SK-N-SH (cell line): ENCODE measurements around the gene GALNTL6. TPM values are rescaled to one million over a fixed set of nuclear protein-coding genes. Genes with fewer than 3 reads are reported as not detected.
A peak's percentile ranks its signal among the peaks of the same experiment; 100 is the strongest.

ENCODE experiments used
- CTCF ChIA-PET: fragments of 300-600, 350-600 bp; formaldehyde crosslinking; extraction: SDS; loops from one replicate; lab custom pipeline; 2021; lab: Yijun Ruan, JAX
- POLR2A ChIA-PET: fragments of 350-600 bp; sonication (Branson Sonifier 250); formaldehyde crosslinking; extraction: SDS; loops from one replicate; lab custom pipeline; 2020; ENCODE audit warnings: antibody characterized with exemption, inconsistent platforms; lab: Yijun Ruan, JAX
- DNase-seq: peaks from one replicate; pipeline ENCODE4 v3.0.0; 2012
- H2AFZ ChIP-seq: fragments of 200-600 bp; sonication (generic); 2 replicates; pipeline ENCODE4 v1.8.1; 2016; ENCODE audit warnings: antibody characterized with exemption, mild to moderate bottlenecking, low read depth
- H3F3A ChIP-seq: fragments of 200-600 bp; sonication (generic); replicated peaks from 2 replicates; pipeline ENCODE3; 2016; ENCODE audit warnings: antibody characterized with exemption, mild to moderate bottlenecking; ENCODE audit not compliant: insufficient read depth
- H3K27ac ChIP-seq, 2 experiments: fragments of 200-500 bp in 1 of 2; fragments of 200-600 bp in 1 of 2; sonication (Bioruptor generic) in 1 of 2; sonication (generic), shearing (Covaris generic) in 1 of 2; 2 replicates each; pipeline versions ENCODE4 v1.5.1 to v1.6.1; 2014 to 2016; ENCODE audit warnings: low read depth in 2 of 2, inconsistent platforms in 1 of 2, low read length in 1 of 2, mild to moderate bottlenecking in 1 of 2, mixed read lengths in 1 of 2
- H3K27me3 ChIP-seq: fragments of 200-600 bp; sonication (generic), shearing (Covaris generic); 2 replicates; pipeline ENCODE4 v1.6.1; 2016; ENCODE audit warnings: mixed run types; ENCODE audit not compliant: insufficient read depth
- H3K36me3 ChIP-seq, 2 experiments: fragments of 200-500 bp in 1 of 2; fragments of 200-600 bp in 1 of 2; sonication (Bioruptor generic) in 1 of 2; sonication (generic) in 1 of 2; replicated peaks in 1 of 2; 2 replicates each; pipeline versions ENCODE3 to v1.5.1; 2014 to 2016; ENCODE audit warnings: low read length in 1 of 2, mild to moderate bottlenecking in 1 of 2; ENCODE audit not compliant: insufficient read depth in 2 of 2, control insufficient read depth in 1 of 2
- H3K4me1 ChIP-seq, 2 experiments: fragments of 200-500 bp in 1 of 2; fragments of 200-600 bp in 1 of 2; sonication (Bioruptor generic) in 1 of 2; sonication (generic), shearing (Covaris generic) in 1 of 2; 2 replicates each; pipeline versions ENCODE4 v1.5.1 to v1.6.1; 2014 to 2016; ENCODE audit warnings: low read depth in 1 of 2, low read length in 1 of 2, mixed run types in 1 of 2; ENCODE audit not compliant: insufficient read depth in 2 of 2, control insufficient read depth in 1 of 2
- H3K4me2 ChIP-seq: fragments of 200-600 bp; sonication (generic), shearing (Covaris generic); 2 replicates; pipeline ENCODE4 v1.6.1; 2017; ENCODE audit warnings: mixed run types
- H3K4me3 ChIP-seq, 2 experiments: fragments of 200-500 bp in 1 of 2; fragments of 200-600 bp in 1 of 2; sonication (Bioruptor generic) in 1 of 2; sonication (generic), shearing (Covaris generic) in 1 of 2; 2 replicates each; pipeline versions ENCODE4 v1.5.1 to v1.8.1; 2014 to 2016; ENCODE audit warnings: low read depth in 2 of 2, inconsistent platforms in 1 of 2, low read length in 1 of 2, mild to moderate bottlenecking in 1 of 2, mixed read lengths in 1 of 2, moderate library complexity in 1 of 2
- H3K79me2 ChIP-seq: fragments of 200-600 bp; sonication (generic); 2 replicates; pipeline ENCODE4 v1.8.1; 2017; ENCODE audit warnings: mild to moderate bottlenecking; ENCODE audit not compliant: insufficient read depth
- H3K9ac ChIP-seq: fragments of 200-600 bp; sonication (generic); 2 replicates; pipeline ENCODE4 v1.6.1; 2017; ENCODE audit warnings: mixed run types
- H3K9me2 ChIP-seq: fragments of 200-600 bp; sonication (generic); 2 replicates; pipeline ENCODE4 v1.6.1; 2017; ENCODE audit warnings: mixed run types
- H3K9me3 ChIP-seq: fragments of 200-600 bp; sonication (generic); 2 replicates; pipeline ENCODE4 v1.6.1; 2017; ENCODE audit warnings: mixed run types, mild to moderate bottlenecking, moderate library complexity
- H4K20me1 ChIP-seq: fragments of 200-600 bp; sonication (generic); 2 replicates; pipeline ENCODE4 v1.6.1; 2017; ENCODE audit warnings: mild to moderate bottlenecking, mixed run types; ENCODE audit not compliant: insufficient read depth
- ELF1 ChIP-seq: IDR thresholded peaks from 2 replicates; pipeline ENCODE4 v1.4.0; 2012
- EZH2phosphoT487 ChIP-seq: fragments of 200-600 bp; sonication (generic); IDR thresholded peaks from 2 replicates; pipeline ENCODE4 v1.6.1; 2017; ENCODE audit warnings: low read depth, mixed run types, mild to moderate bottlenecking, antibody characterized with exemption, moderate library complexity, borderline replicate concordance
- FOSL2 ChIP-seq: IDR thresholded peaks from 2 replicates; pipeline ENCODE4 v1.4.0; 2012; ENCODE audit warnings: low read depth, mild to moderate bottlenecking, moderate library complexity, borderline replicate concordance
- FOXJ3 ChIP-seq: sonication (generic); formaldehyde crosslinking; IDR thresholded peaks from 2 replicates; pipeline ENCODE4 v1.5.1; 2020; ENCODE audit warnings: mild to moderate bottlenecking, missing genetic modification reagents
- GABPA ChIP-seq: IDR thresholded peaks from 2 replicates; pipeline ENCODE4 v1.4.0; 2012; ENCODE audit warnings: low read depth, mild to moderate bottlenecking
- GATA2 ChIP-seq: sonication (generic); formaldehyde crosslinking; IDR thresholded peaks from 2 replicates; pipeline ENCODE4 v1.5.0; 2020; ENCODE audit warnings: mild to moderate bottlenecking, missing genetic modification reagents
- JUND ChIP-seq: IDR thresholded peaks from 2 replicates; pipeline ENCODE4 v1.4.0; 2012
- MEF2A ChIP-seq: IDR thresholded peaks from 2 replicates; pipeline ENCODE4 v1.4.0; 2012; ENCODE audit warnings: low read depth, borderline replicate concordance
- NFIC ChIP-seq: IDR thresholded peaks from 2 replicates; pipeline ENCODE4 v1.4.0; 2012; ENCODE audit warnings: borderline replicate concordance
- NRF1 ChIP-seq: IDR thresholded peaks from 2 replicates; pipeline ENCODE4 v1.6.1; 2012; ENCODE audit warnings: low read depth, mild to moderate bottlenecking, low read length
- RCOR1 ChIP-seq: fragments of 150-350 bp; IDR thresholded peaks from 2 replicates; pipeline ENCODE4 v1.6.1; 2017; ENCODE audit warnings: antibody characterized with exemption, low read length
- RFX5 ChIP-seq: IDR thresholded peaks from 2 replicates; pipeline ENCODE4 v1.6.1; 2012; ENCODE audit warnings: mild to moderate bottlenecking, improper control_type of control experiment, low read length
- RXRA ChIP-seq: IDR thresholded peaks from 2 replicates; pipeline ENCODE4 v1.4.0; 2012; ENCODE audit warnings: low read depth, mild to moderate bottlenecking, borderline replicate concordance
- SIN3A ChIP-seq: IDR thresholded peaks from 2 replicates; pipeline ENCODE4 v1.6.1; 2012; ENCODE audit warnings: low read depth, mild to moderate bottlenecking, low read length, moderate library complexity, borderline replicate concordance
- TAF1 ChIP-seq: IDR thresholded peaks from 2 replicates; pipeline ENCODE4 v1.6.1; 2012; ENCODE audit warnings: low read depth, mild to moderate bottlenecking, low read length, moderate library complexity, borderline replicate concordance
- TCF12 ChIP-seq: IDR thresholded peaks from 2 replicates; pipeline ENCODE4 v1.4.0; 2012
- TEAD4 ChIP-seq: IDR thresholded peaks from 2 replicates; pipeline ENCODE4 v1.4.0; 2012; ENCODE audit warnings: mild to moderate bottlenecking, borderline replicate concordance; ENCODE audit not compliant: insufficient read depth
- YY1 ChIP-seq: IDR thresholded peaks from 2 replicates; pipeline ENCODE4 v1.4.0; 2012; ENCODE audit warnings: low read depth, mild to moderate bottlenecking
- WGBS: methylation state at CpG from one replicate; pipeline ENCODE4 v1.1.6; 2017; ENCODE audit warnings: low lambda C conversion rate; 5-methylcytosine and 5-hydroxymethylcytosine counted together
- polyA plus RNA-seq, 3 experiments: library from polyadenylated mRNA; depleted of rRNA; stranded (reverse); fragments of >200 nt; gene quantifications; 2 replicates each; pipeline ENCODE4 v1.2.3, GENCODE V29; 2012
- TF ChIP-seq, protein P1 (sequence below): IDR thresholded peaks from 2 replicates; pipeline ENCODE4 v1.6.1; 2012; ENCODE audit warnings: mild to moderate bottlenecking, low read depth, low read length, moderate library complexity
- TF ChIP-seq, protein P2 (sequence below): fragments of 150-350 bp; IDR thresholded peaks from 2 replicates; pipeline ENCODE4 v1.6.1; 2017; ENCODE audit warnings: antibody characterized with exemption, low read length, low read depth, borderline replicate concordance

GALNTL6 gene
- polyA plus RNA-seq, 1 of the 3 experiments (the other 2 are of a cell fraction), result 0.07 TPM

DNA sequence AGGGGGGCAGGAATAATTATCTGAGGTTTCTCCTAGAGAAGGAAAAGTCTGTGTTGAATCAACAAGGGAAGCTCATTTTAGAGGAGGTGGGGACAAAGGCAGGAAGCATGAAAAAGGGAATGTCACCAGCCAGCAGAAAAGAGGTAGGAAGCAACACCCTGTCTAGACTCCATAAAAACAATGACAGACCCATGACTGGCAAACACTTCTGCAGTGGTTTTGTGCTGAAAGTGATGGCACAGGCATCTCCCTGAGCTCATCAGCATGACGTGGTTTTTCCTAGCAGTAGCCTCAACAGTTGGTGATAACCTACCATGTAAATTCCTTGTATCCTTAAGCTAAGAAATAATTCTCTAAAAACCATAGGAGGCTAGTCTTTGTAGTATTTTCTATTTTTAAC lies 1244.7 kb downstream of the GALNTL6 start:
- Histone ChIP-seq H3K4me3 (no peak overlapping the region), H3K36me3 (no peaks in the 10 kb centered on the region), H4K20me1 (no peaks in the 10 kb centered on the region), H3K27me3 (no peaks in the 10 kb centered on the region), H3K9ac (no peak overlapping the region), H2AFZ (peak overlapping the region; percentile 30; the same call in 1 of the 2 replicates), H3K4me1 (no peaks in the 10 kb centered on the region), H3K27ac (no peak overlapping the region), H3K79me2 (no peaks in the 10 kb centered on the region), H3K4me2 (no peak overlapping the region), H3K9me3 (no peaks in the 10 kb centered on the region), H3F3A (no peaks in the 10 kb centered on the region), H3K9me2 (no peaks in the 10 kb centered on the region)
- 75% methylated on average over 1 of the region's 1 CpG for WGBS
- ChIA-PET POLR2A (no interaction called here), CTCF (interaction anchor here (1.3 to 1.8 kb wide), 3 partner anchors 34 to 243 kb away, joined by 3 to 4 read pairs (median 3); no protein-coding TSS in a partner anchor)
- no peak for TF ChIP-seq NFIC
- TF ChIP-seq RXRA, result no peak
- TF ChIP-seq RFX5, result no peak
- no peak for TF ChIP-seq TCF12
- TF ChIP-seq ELF1, result no peak
- TF ChIP-seq, protein P1, sequence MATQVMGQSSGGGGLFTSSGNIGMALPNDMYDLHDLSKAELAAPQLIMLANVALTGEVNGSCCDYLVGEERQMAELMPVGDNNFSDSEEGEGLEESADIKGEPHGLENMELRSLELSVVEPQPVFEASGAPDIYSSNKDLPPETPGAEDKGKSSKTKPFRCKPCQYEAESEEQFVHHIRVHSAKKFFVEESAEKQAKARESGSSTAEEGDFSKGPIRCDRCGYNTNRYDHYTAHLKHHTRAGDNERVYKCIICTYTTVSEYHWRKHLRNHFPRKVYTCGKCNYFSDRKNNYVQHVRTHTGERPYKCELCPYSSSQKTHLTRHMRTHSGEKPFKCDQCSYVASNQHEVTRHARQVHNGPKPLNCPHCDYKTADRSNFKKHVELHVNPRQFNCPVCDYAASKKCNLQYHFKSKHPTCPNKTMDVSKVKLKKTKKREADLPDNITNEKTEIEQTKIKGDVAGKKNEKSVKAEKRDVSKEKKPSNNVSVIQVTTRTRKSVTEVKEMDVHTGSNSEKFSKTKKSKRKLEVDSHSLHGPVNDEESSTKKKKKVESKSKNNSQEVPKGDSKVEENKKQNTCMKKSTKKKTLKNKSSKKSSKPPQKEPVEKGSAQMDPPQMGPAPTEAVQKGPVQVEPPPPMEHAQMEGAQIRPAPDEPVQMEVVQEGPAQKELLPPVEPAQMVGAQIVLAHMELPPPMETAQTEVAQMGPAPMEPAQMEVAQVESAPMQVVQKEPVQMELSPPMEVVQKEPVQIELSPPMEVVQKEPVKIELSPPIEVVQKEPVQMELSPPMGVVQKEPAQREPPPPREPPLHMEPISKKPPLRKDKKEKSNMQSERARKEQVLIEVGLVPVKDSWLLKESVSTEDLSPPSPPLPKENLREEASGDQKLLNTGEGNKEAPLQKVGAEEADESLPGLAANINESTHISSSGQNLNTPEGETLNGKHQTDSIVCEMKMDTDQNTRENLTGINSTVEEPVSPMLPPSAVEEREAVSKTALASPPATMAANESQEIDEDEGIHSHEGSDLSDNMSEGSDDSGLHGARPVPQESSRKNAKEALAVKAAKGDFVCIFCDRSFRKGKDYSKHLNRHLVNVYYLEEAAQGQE, result no peak
- TF ChIP-seq GABPA, result no peak
- TF ChIP-seq SIN3A, result no peak
- TF ChIP-seq, protein P2, sequence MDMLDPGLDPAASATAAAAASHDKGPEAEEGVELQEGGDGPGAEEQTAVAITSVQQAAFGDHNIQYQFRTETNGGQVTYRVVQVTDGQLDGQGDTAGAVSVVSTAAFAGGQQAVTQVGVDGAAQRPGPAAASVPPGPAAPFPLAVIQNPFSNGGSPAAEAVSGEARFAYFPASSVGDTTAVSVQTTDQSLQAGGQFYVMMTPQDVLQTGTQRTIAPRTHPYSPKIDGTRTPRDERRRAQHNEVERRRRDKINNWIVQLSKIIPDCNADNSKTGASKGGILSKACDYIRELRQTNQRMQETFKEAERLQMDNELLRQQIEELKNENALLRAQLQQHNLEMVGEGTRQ, result no peak
- no peak for TF ChIP-seq TAF1
- TF ChIP-seq EZH2phosphoT487, result no peak
- no peak for TF ChIP-seq NRF1
- TF ChIP-seq RCOR1, result no peak
- TF ChIP-seq FOXJ3 (CRISPR knock-in tag), result no peak
- no peak for TF ChIP-seq TEAD4
- no peak for TF ChIP-seq JUND
- no peak for TF ChIP-seq GATA2 (CRISPR knock-in tag)
- no peak for TF ChIP-seq MEF2A
- TF ChIP-seq YY1, result no peak
- TF ChIP-seq FOSL2, result no peak
- DNase-seq, result no peak
